Right kidney (tissue), 9 donors: Measurements from ENCODE around the gene GTF3C5.
"Not testable (repeated sequence)": the region's sequence is repeated elsewhere in the genome, so short reads cannot be mapped to it uniquely, and the experiment has no call there.

Source experiments
- DNase-seq: peaks from one replicate; pipeline ENCODE4 v3.0.0-alpha.2; 2016
- long read RNA-seq, 8 donors: transcript quantifications; one replicate each; lab custom pipeline, GENCODE V29; 2026

GTF3C5 gene
- long read RNA-seq, donor 1, transcript GTF3C5-202 (11 exons, 2,406 nt) = major isoform, 12 of 13 reads
- long read RNA-seq, donor 1, partial matches to known transcripts = 0 of 13 reads
- long read RNA-seq, donor 1, other reads (novel, unspliced or antisense) = 0 of 13 reads
- long read RNA-seq, donor 2, transcript GTF3C5-202 (11 exons, 2,406 nt) = major isoform, 6 of 20 reads
- long read RNA-seq, donor 2, partial matches to known transcripts = 12 of 20 reads
- long read RNA-seq, donor 2, other reads (novel, unspliced or antisense) = 0 of 20 reads
- long read RNA-seq, donor 3, partial matches to known transcripts = 0 of 6 reads
- long read RNA-seq, donor 3, other reads (novel, unspliced or antisense) = 0 of 6 reads
- long read RNA-seq, donor 4, transcript GTF3C5-202 (11 exons, 2,406 nt) = major isoform, 7 of 23 reads
- long read RNA-seq, donor 4, partial matches to known transcripts = 16 of 23 reads
- long read RNA-seq, donor 4, other reads (novel, unspliced or antisense) = 0 of 23 reads
- long read RNA-seq, donor 5, transcript GTF3C5-202 (11 exons, 2,406 nt) = major isoform, 11 of 38 reads
- long read RNA-seq, donor 5, partial matches to known transcripts = 22 of 38 reads
- long read RNA-seq, donor 5, other reads (novel, unspliced or antisense) = 0 of 38 reads
- long read RNA-seq, donor 6, transcript GTF3C5-202 (11 exons, 2,406 nt) = major isoform, 9 of 22 reads
- long read RNA-seq, donor 6, partial matches to known transcripts = 10 of 22 reads
- long read RNA-seq, donor 6, other reads (novel, unspliced or antisense) = 0 of 22 reads
- long read RNA-seq, donor 7, transcript GTF3C5-202 (11 exons, 2,406 nt) = major isoform, 10 of 34 reads
- long read RNA-seq, donor 7, partial matches to known transcripts = 20 of 34 reads
- long read RNA-seq, donor 7, other reads (novel, unspliced or antisense) = 0 of 34 reads
- long read RNA-seq, donor 8, transcript GTF3C5-202 (11 exons, 2,406 nt) = major isoform, 13 of 28 reads
- long read RNA-seq, donor 8, partial matches to known transcripts = 11 of 28 reads
- long read RNA-seq, donor 8, other reads (novel, unspliced or antisense) = 0 of 28 reads

DNA sequence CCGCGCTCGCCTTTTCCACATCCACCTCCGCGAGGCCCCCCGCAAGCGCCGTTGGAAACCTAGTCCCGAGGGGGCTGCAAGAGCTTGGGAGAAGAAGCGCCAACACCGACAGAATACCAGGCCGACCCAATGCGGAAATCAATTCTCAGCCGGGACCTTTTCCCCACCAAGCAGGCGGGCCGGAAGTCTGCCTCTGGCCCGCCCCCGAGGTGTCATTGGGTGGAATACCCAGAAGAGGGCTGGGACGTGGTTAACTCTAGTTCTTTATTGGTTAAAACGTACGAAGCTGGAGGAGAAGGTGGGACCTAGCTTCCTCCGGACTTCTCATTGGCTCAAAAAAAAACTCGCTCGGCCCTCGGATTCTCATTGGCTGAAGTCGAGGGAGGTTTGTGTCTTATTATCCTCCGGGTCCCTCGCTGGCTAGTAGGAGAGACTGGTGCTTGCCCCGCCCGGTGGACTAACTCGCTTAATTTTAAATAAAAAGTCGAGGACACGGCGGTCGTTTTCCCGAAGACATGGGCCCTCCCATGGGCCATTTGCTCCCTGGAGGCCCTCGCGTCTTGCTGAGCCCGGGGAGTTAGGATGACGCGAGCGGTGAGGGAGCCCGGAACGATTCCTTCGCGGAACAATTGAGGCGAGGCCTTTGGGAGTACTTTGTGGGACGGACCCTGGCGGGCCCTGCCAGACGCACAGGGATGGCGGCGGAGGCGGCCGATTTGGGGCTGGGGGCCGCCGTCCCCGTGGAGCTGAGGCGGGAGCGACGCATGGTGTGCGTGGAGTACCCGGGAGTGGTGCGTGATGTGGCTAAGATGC, at the start of gene GTF3C5:
TSS of gene GTF3C5 (plus strand) at position 681 of the 813 bp plus-strand sequence. CDS start at position 696, 15 bp downstream.
- DNase-seq = peak; percentile 98

- DNase-seq = no peak
Measured at GRCh38 chr9:132982458-132982857, 48.3 kb upstream of the GTF3C5 start.

GRCh38 chr9:132983491-132984201, 47.2 kb upstream of the GTF3C5 start:
- no peak for DNase-seq

- no peak for DNase-seq
Measured at GRCh38 chr9:132984202-132985070, 46.4 kb upstream of the GTF3C5 start.

DNA sequence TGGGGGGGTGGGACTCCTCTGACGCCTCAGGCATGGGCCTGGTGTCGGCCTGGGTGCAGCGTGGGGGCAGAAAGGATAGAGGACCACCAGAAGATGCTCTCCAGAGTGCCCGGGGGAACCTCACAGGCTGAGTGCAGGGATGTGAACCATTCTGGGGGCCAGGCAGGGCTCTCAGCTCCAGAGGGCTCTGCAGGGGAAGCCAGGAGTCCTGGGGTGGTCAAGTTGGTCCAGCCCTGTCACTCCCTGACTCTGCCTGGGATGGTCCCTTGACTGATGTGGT, 45.8 kb upstream of the GTF3C5 start:
- no peak for DNase-seq

- no peak for DNase-seq
Measured at GRCh38 chr9:132985489-132985888, 45.3 kb upstream of the GTF3C5 start.

GRCh38 chr9:132986114-132986513, 44.7 kb upstream of the GTF3C5 start:
- DNase-seq = no peak

DNA sequence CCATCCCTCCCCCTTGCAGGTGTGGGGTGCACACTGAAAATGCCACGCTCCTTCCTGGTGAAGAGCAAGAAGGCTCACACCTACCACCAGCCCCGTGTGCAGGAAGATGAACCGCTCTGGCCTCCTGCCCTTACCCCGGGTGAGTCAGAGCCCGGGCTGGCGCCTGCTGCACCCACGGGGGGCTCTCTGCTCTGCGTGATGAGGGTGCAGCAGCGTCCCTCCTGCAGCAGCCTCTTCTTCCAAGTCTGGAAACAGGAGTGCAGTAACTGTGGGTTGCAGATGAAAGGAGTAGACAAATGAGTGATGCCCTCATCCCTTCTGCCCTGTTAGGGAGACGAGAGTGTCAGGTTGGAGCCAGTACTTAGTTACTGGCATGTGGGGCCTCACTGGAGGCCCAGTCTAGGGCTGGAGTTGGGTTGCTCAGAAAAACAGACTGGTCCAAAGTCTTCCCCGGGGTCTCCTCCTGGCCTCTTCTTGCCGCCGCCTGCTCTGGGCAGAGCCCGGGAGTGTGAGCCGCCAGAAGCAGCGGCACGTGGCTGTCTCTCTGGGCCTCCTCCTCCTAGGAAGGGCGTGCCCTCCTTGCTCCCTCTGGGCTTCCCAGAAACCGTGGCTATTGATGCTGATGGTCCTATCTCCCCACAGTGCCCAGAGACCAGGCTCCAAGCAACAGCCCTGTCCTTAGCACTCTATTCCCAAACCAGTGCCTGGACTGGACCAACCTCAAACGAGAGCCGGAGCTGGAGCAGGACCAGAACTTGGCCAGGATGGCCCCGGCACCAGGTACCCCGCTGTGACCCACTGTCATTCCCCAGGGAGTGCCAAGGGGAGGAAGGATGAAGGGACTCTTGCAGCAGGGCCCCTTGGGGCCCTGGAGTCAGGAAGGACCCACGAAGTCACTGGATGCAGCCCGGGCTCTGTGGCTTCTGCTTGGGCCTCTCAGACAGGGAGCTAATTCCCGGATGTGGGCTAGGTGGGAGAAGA, 43.9 kb upstream of the GTF3C5 start:
- DNase-seq = no peak

DNA sequence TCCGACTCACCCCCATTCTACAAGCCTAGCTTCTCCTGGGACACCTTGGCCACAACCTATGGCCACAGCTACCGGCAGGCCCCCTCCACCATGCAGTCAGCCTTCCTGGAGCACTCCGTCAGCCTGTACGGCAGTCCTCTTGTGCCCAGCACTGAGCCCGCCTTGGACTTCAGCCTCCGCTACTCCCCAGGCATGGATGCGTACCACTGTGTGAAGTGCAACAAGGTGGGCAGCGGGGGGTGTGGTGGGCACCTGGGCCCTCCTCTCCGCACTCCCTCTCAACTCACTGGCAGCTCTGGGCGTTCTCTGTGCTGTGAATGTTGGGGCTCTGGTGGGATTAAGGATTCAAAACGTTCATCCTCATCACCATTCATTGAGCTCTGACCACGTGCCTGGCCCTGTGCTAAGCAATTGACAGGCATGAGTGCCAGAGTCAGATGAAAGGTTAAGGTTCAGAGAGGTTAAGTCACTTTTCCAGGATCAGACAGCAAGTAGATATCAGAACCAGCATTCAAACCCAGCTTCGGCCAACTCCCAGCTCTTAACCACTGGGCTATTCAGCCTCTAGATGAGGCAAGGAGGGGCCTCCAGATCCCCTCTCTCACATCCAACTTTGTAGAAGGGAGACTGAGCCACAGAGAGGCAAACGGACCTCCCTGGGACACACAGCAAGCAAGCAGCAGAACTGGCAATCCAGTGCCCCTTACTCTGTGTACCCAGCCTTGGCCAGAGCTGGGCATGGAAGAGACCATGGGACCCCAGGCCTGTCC, 42.4 kb upstream of the GTF3C5 start:
- no peak for DNase-seq

GRCh38 chr9:132989014-132989310, 41.8 kb upstream of the GTF3C5 start:
- DNase-seq = no peak

DNA sequence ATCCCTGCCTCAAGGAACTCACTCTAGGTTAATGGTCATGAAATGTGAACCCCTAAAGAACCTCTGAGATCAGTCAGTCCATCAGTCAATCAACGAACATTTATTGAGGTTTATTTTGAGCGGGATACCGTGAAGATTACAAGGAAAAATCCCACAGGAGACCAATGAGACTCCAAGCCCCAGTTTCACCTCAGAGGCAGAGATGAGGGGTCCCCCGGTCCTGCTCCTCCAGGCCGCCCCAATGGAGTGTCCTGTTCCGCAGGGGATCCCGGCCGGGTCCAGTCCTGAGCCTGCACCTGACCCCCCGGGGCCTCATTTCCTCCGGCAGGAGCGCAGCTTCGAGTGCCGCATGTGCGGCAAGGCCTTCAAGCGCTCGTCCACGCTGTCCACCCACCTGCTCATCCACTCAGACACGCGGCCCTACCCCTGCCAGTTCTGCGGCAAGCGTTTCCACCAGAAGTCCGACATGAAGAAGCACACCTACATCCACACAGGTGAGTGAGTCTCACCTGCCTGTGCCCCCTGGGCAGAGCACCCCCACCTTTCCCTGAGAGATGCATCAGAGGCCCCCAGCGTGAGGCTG, 41.3 kb upstream of the GTF3C5 start:
- DNase-seq = no peak

DNA sequence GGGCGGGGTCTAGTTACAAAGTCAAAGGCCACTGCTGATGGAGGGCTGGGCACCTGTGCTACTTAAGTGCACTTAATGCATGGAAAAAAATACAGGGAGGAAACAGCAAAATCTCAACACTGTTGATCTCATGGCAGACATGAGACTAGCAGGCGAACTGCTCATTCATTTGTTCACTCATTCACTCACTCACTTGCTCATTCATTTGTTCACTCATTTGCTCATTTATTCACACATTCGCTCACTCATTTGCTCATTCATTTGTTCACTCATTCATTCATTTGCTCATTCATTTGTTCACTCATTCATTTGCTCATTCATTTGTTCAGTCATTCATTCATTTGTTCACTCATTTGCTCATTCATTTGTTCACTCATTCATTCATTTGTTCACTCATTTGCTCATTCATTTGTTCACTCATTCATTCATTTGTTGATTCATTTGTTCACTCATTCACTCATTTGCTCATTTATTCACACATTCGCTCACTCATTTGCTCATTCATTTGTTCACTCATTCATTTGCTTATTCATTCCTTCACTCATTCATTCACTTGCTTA, 40.7 kb upstream of the GTF3C5 start:
- DNase-seq = not testable (repeated sequence)

GRCh38 chr9:132990781-132991180, 40.0 kb upstream of the GTF3C5 start:
- DNase-seq = no peak

DNA sequence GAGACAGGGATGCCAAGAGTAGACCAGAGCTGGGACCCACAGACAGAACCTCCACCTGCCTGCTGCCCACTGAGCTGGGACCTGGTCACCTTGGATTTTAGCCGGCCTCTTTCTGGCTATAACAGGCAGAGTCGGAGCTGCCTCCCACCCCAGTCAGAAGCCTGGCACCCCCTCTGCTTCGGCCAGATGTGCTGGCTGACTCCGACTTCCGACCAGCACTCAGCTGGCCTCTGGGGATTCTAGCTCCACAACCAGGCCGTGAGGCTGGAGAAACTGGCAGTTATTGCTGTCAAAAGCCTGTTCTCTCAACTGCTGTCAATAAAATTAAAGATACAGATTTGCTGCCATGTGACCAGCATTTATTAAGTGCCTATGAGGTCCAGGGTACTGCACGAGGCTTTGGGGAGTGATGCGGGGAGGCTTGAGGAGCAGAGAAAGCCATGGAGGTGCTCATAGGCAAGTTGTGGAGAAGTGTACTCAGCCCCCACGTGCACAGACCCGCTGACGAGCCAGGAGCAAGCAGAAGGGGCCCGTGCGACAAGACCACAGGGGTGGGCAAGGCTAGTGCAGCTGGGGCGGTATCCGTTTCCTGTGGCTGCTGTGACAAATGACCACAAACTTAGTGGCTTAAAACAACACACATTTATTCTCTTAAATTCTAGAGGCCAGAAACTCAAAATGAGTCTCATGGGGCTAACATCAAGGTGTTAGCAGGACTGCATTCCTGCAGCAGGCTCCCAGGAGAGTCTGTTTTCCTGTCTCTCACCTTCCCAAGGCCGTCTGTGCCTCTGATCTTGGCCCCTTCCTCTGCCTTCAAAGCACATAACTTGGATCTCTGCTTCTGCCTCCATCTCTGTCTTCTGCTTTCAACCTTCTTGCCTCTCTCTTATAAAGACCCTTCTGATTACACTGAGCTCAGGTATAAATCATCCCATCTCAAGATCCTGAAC, 39.2 kb upstream of the GTF3C5 start:
- no peak for DNase-seq

GRCh38 chr9:132993511-132993939, 37.3 kb upstream of the GTF3C5 start:
- no peak for DNase-seq

GRCh38 chr9:132994410-132995120, 36.2 kb upstream of the GTF3C5 start:
- no peak for DNase-seq
